NCI-H146 treated with DMSO at 0.1 percent for 48 hours (cell line): Measurements from ENCODE around the gene SOX6.
A peak's percentile ranks its signal among the peaks of the same experiment; 100 is the strongest.
"Not testable (repeated sequence)": the region's sequence is repeated elsewhere in the genome, so short reads cannot be mapped to it uniquely, and the experiment has no call there.

Source experiments
- DNase-seq: peaks from one replicate; lab custom pipeline; 2025; ENCODE audit not compliant: unreplicated experiment; lab: John Stamatoyannopoulos, UW

The SOX6 gene

GRCh38 chr11:16052750-16053149, 303.6 kb downstream of the SOX6 start:
- no peak for DNase-seq

- DNase-seq, result no peak
Observed at GRCh38 chr11:16049611-16050010, 306.7 kb downstream of the SOX6 start.

- no peak for DNase-seq
Observed at GRCh38 chr11:16047073-16047472, 309.3 kb downstream of the SOX6 start.

GRCh38 chr11:16043617-16044016, 312.7 kb downstream of the SOX6 start:
- DNase-seq, result no peak

- no peak for DNase-seq
Observed at GRCh38 chr11:16041207-16041606, 315.1 kb downstream of the SOX6 start.

- DNase-seq, result no peak
Observed at GRCh38 chr11:16040151-16040550, 316.2 kb downstream of the SOX6 start.

- DNase-seq, result no peak
Observed at GRCh38 chr11:16037179-16037578, 319.2 kb downstream of the SOX6 start.

GRCh38 chr11:16036218-16036617, 320.1 kb downstream of the SOX6 start:
- no peak for DNase-seq

GRCh38 chr11:16034074-16034473, 322.3 kb downstream of the SOX6 start:
- no peak for DNase-seq

- no peak for DNase-seq
Observed at GRCh38 chr11:16032974-16033373, 323.4 kb downstream of the SOX6 start.

GRCh38 chr11:16031210-16031609, 325.1 kb downstream of the SOX6 start:
- no peak for DNase-seq

GRCh38 chr11:16030664-16031063, 325.7 kb downstream of the SOX6 start:
- DNase-seq, result no peak

- DNase-seq, result not testable (repeated sequence)
Observed at GRCh38 chr11:16029151-16029550, 327.2 kb downstream of the SOX6 start.

- no peak for DNase-seq
Observed at GRCh38 chr11:16028419-16028818, 327.9 kb downstream of the SOX6 start.

- no peak for DNase-seq
Observed at GRCh38 chr11:16027621-16028020, 328.7 kb downstream of the SOX6 start.

- peak; percentile 22 for DNase-seq
Observed at GRCh38 chr11:16026849-16027248, 329.5 kb downstream of the SOX6 start.

- no peak for DNase-seq
Observed at GRCh38 chr11:16018931-16019330, 337.4 kb downstream of the SOX6 start.

- DNase-seq, result no peak
Observed at GRCh38 chr11:16016468-16016829, 339.9 kb downstream of the SOX6 start.

- no peak for DNase-seq
Observed at GRCh38 chr11:16015741-16016467, 340.4 kb downstream of the SOX6 start.

- no peak for DNase-seq
Observed at GRCh38 chr11:16013649-16014275, 342.6 kb downstream of the SOX6 start.

- no peak for DNase-seq
Observed at GRCh38 chr11:16013242-16013641, 343.1 kb downstream of the SOX6 start.

GRCh38 chr11:16012125-16012751, 344.1 kb downstream of the SOX6 start:
- DNase-seq, result no peak
